GM12892 (cell line): ENCODE measurements around the gene RNF186.

Experiments
- POLR2A ChIP-seq: IDR thresholded peaks from 2 replicates; pipeline ENCODE4 v1.6.1; 2011; ENCODE audit warnings: low read depth, low read length, control low read depth
- POLR2AphosphoS5 ChIP-seq: IDR thresholded peaks from 2 replicates; pipeline ENCODE4 v1.6.1; 2011; ENCODE audit warnings: low read depth, low read length, control low read depth
- TAF1 ChIP-seq: IDR thresholded peaks from 2 replicates; pipeline ENCODE4 v1.6.1; 2011; ENCODE audit warnings: low read depth, mild to moderate bottlenecking, control low read depth, low read length, borderline replicate concordance

GRCh38 chr1:19862944-19863343 is 47.9 kb upstream of the RNF186 start:
- TF ChIP-seq POLR2A (no peak), POLR2AphosphoS5 (no peak), TAF1 (no peak)
